Gastrocnemius medialis (tissue), 4 donors: Measurements from ENCODE around the gene LRP2BP.

Experiments used
- CTCF ChIP-seq, 5 experiments: fragments of 450-650 bp in 3 of 5; fragments of 200-600 bp in 2 of 5; sonication (generic) in 2 of 5; IDR thresholded peaks in 4 of 5; conservative IDR thresholded peaks in 1 of 5; 1 replicate in 4 of 5; 2 replicates in 1 of 5; pipeline ENCODE4 v1.5.1; 2016 to 2019; ENCODE audit warnings: antibody characterized with exemption in 5 of 5, mild to moderate bottlenecking in 3 of 5, moderate library complexity in 3 of 5
- POLR2A ChIP-seq, 2 donors: fragments of 450-650 bp; IDR thresholded peaks; one replicate each; pipeline ENCODE4 v1.6.1; 2017; ENCODE audit warnings: antibody characterized with exemption in 2 of 2, mild to moderate bottlenecking in 2 of 2, moderate library complexity in 2 of 2

- TF ChIP-seq POLR2A (IDR thresholded peaks at IDR 0.05) (no peak), CTCF (IDR thresholded peaks at IDR 0.05 in 4 of 5, conservative IDR thresholded peaks at IDR 0.05 in 1 of 5) (no peak)
Observed at GRCh38 chr4:185445209-185445608, 49.5 kb upstream of the LRP2BP start.
